AG04449 (cell line): Measurements from ENCODE around the gene APC2.

Experiments used
- CTCF ChIA-PET: fragments of 350-600 bp; formaldehyde crosslinking; extraction: SDS; loops from one replicate; lab custom pipeline; 2021; ENCODE audit warnings: antibody characterized with exemption; lab: Yijun Ruan, JAX
- POLR2A ChIA-PET: fragments of 400-600, 350-600 bp; formaldehyde crosslinking; extraction: SDS; loops from one replicate; lab custom pipeline; 2020; ENCODE audit warnings: antibody characterized with exemption, inconsistent platforms; lab: Yijun Ruan, JAX
- DNase-seq: peaks from one replicate; pipeline ENCODE4 v3.0.0-alpha.2; 2010; ENCODE audit warnings: low read depth, low spot score
- H3K4me3 ChIP-seq: 2 replicates; pipeline ENCODE4 v1.5.1; 2011; ENCODE audit warnings: low read depth, mild to moderate bottlenecking, control low read depth, low read length
- CTCF ChIP-seq: IDR thresholded peaks from one replicate; pipeline ENCODE4 v1.5.1; 2011; ENCODE audit warnings: mild to moderate bottlenecking, moderate library complexity, low read length, control low read depth, inconsistent platforms; ENCODE audit not compliant: insufficient read depth; ENCODE audit errors: missing control alignments

The APC2 gene

DNA sequence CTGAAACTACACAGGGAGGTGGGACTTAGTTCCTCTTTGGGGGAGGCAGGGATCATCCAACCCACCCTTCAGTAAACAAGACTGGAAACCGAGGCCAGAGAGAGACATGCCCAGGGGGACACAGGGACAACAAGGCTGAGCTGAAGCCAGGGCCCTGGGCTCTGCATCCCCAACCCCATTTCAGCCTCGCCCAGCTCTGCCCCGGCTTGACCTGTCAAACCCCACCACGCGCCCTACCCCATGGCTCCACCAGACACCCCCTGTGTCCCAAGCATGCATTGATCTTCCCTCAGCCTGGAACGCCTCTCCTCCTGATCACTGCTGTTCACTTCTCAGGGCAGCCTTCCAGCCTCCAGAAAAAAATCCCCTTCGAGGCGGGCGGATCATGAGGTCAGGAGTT lies 2.0 kb upstream of the APC2 start:
- H3K4me3 ChIP-seq = no peak overlapping the region
- POLR2A ChIA-PET = no interaction called here
- DNase-seq = no peak
- TF ChIP-seq CTCF = no peak
- CTCF ChIA-PET = no interaction called here

GRCh38 chr19:1450735-1451731 lies 1.1 kb downstream of the APC2 start:
- no peak overlapping the region for H3K4me3 ChIP-seq
- no peak for TF ChIP-seq CTCF
- ChIA-PET POLR2A (no interaction called here), CTCF (interaction anchor here (0.6 to 1.5 kb wide), 4 partner anchors 14 to 135 kb away, joined by 3 to 4 read pairs (median 4); no protein-coding TSS in a partner anchor)
- DNase-seq = no peak

GRCh38 chr19:1451916-1452801 lies 2.2 kb downstream of the APC2 start:
- H3K4me3 ChIP-seq = no peak overlapping the region
- POLR2A ChIA-PET = interaction anchor here (0.5 to 1.2 kb wide), 2 partner anchors 11 to 183 kb away, joined by 3 read pairs; no protein-coding TSS in a partner anchor

GRCh38 chr19:1452802-1453524 lies 3.0 kb downstream of the APC2 start:
- ChIA-PET CTCF (interaction anchor here (3.7 to 3.8 kb wide), 2 partner anchors 9 to 13 kb away, joined by 14 to 25 read pairs; no protein-coding TSS in a partner anchor), POLR2A (interaction anchor here (0.5 to 1.2 kb wide), 2 partner anchors 12 to 183 kb away, joined by 3 read pairs; no protein-coding TSS in a partner anchor)
- TF ChIP-seq CTCF = no peak
- no peak overlapping the region for H3K4me3 ChIP-seq
- no peak for DNase-seq

More at GRCh38 chr19:1451916-1452801, 2.2 kb downstream of the APC2 start:
- CTCF ChIA-PET = interaction anchor here (3.8 kb wide), 1 partner anchor 8 kb away, joined by 25 read pairs; no protein-coding TSS in a partner anchor
- no peak for TF ChIP-seq CTCF
- DNase-seq = no peak

GRCh38 chr19:1453525-1454364 lies 3.8 kb downstream of the APC2 start:
- ChIA-PET POLR2A (interaction anchor here (1.2 kb wide), 1 partner anchor 13 kb away, joined by 3 read pairs; no protein-coding TSS in a partner anchor), CTCF (interaction anchor here (0.9 to 3.8 kb wide), 3 partner anchors 10 to 16 kb away, joined by 5 to 25 read pairs (median 14); no protein-coding TSS in a partner anchor)
- no peak overlapping the region for H3K4me3 ChIP-seq
- TF ChIP-seq CTCF = no peak
- DNase-seq = no peak
